SKM-1 (cell line): ENCODE data around the gene GALR3.
"Not testable (repeated sequence)": the region's sequence is repeated elsewhere in the genome, so short reads cannot be mapped to it uniquely, and the experiment has no call there.

ENCODE experiments used
- DNase-seq: peaks from one replicate; lab custom pipeline; 2025; ENCODE audit not compliant: unreplicated experiment; lab: John Stamatoyannopoulos, UW

The GALR3 gene

GRCh38 chr22:37823134-37823985 is at the start of gene GALR3:
GALR3 (plus strand) TSS chr22:37823382; CDS start chr22:37823407, 25 bp downstream.
- DNase-seq = no peak

- no peak for DNase-seq
These were observed 48.5 kb upstream of the GALR3 start for GRCh38 chr22:37774728-37775127.

GRCh38 chr22:37775785-37776638 is 47.2 kb upstream of the GALR3 start:
- no peak for DNase-seq

- no peak for DNase-seq
These were observed 46.6 kb upstream of the GALR3 start for GRCh38 chr22:37776639-37777005.

GRCh38 chr22:37777122-37777687 is 46.0 kb upstream of the GALR3 start:
- DNase-seq = no peak

GRCh38 chr22:37778370-37779009 is 44.7 kb upstream of the GALR3 start:
- DNase-seq = no peak

GRCh38 chr22:37781434-37782059 is 41.6 kb upstream of the GALR3 start:
- no peak for DNase-seq

GRCh38 chr22:37782340-37783168 is 40.6 kb upstream of the GALR3 start:
- no peak for DNase-seq

GRCh38 chr22:37784829-37785495 is 38.2 kb upstream of the GALR3 start:
- DNase-seq = no peak

- no peak for DNase-seq
These were observed 32.9 kb upstream of the GALR3 start for GRCh38 chr22:37790234-37790633.

GRCh38 chr22:37792494-37792893 is 30.7 kb upstream of the GALR3 start:
- no peak for DNase-seq

GRCh38 chr22:37794376-37794775 is 28.8 kb upstream of the GALR3 start:
- no peak for DNase-seq

GRCh38 chr22:37796079-37796478 is 27.1 kb upstream of the GALR3 start:
- DNase-seq = no peak

- not testable (repeated sequence) for DNase-seq
These were observed 25.9 kb upstream of the GALR3 start for GRCh38 chr22:37797259-37797658.

GRCh38 chr22:37797874-37798500 is 25.2 kb upstream of the GALR3 start:
- no peak for DNase-seq

- not testable (repeated sequence) for DNase-seq
These were observed 23.2 kb upstream of the GALR3 start for GRCh38 chr22:37799979-37800378.

GRCh38 chr22:37801946-37802309 is 21.3 kb upstream of the GALR3 start:
- no peak for DNase-seq

GRCh38 chr22:37802310-37803194 is 20.6 kb upstream of the GALR3 start:
- DNase-seq = no peak
